Ovary (tissue), 3 donors: Measurements from ENCODE around the gene CLNK.

Source experiments
- CTCF ChIP-seq, 3 donors: fragments of 450-650 bp in 2 of 3; fragments of 200-600 bp in 1 of 3; IDR thresholded peaks; one replicate each; pipeline versions ENCODE4 v1.5.1 to v1.8.0; 2016 to 2022; ENCODE audit warnings: antibody characterized with exemption in 3 of 3, mild to moderate bottlenecking in 1 of 3
- EP300 ChIP-seq: sonication (generic); formaldehyde crosslinking; IDR thresholded peaks from one replicate; pipeline ENCODE4 v1.6.1; 2017; ENCODE audit warnings: antibody characterized with exemption
- POLR2A ChIP-seq: fragments of 450-650 bp; IDR thresholded peaks from one replicate; pipeline ENCODE4 v1.6.1; 2017; ENCODE audit warnings: antibody characterized with exemption, mild to moderate bottlenecking, moderate library complexity
- donor health status: DM: no; HTN: no; CAD: no.

GRCh38 chr4:10729366-10729765 is 44.8 kb upstream of the CLNK start:
- no peak for TF ChIP-seq CTCF (IDR thresholded peaks at IDR 0.05)
- TF ChIP-seq POLR2A: no peak
- TF ChIP-seq EP300: no peak
